HG03159 (cell line): ENCODE measurements around the gene TNFRSF9.

ENCODE experiments used
- ATAC-seq: cut with Tn5 transposase; IDR thresholded peaks from one replicate; pipeline ENCODE4 v1.9.1; 2021; ENCODE audit warnings: mild to moderate bottlenecking, moderate library complexity; ENCODE audit not compliant: unreplicated experiment

Gene TNFRSF9

DNA sequence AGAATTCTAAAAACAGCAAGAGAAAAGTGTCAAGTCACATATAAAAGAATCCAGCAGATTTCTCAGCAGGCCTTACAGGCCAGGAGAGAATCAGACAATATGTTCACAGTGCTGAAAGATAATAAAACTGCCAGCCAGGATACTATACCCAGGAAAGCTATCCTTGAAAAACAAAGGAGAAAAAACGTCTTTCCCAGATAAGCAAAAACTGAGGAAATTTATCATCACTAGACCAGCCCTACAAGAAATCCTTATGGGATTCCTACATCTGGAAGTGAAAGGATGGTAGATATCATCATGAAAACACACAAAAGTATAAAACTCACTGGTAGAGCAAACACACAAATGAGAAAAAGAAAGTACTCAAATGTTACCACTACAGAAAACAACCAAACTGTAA is 62.6 kb downstream of the TNFRSF9 start:
- no peak for ATAC-seq

DNA sequence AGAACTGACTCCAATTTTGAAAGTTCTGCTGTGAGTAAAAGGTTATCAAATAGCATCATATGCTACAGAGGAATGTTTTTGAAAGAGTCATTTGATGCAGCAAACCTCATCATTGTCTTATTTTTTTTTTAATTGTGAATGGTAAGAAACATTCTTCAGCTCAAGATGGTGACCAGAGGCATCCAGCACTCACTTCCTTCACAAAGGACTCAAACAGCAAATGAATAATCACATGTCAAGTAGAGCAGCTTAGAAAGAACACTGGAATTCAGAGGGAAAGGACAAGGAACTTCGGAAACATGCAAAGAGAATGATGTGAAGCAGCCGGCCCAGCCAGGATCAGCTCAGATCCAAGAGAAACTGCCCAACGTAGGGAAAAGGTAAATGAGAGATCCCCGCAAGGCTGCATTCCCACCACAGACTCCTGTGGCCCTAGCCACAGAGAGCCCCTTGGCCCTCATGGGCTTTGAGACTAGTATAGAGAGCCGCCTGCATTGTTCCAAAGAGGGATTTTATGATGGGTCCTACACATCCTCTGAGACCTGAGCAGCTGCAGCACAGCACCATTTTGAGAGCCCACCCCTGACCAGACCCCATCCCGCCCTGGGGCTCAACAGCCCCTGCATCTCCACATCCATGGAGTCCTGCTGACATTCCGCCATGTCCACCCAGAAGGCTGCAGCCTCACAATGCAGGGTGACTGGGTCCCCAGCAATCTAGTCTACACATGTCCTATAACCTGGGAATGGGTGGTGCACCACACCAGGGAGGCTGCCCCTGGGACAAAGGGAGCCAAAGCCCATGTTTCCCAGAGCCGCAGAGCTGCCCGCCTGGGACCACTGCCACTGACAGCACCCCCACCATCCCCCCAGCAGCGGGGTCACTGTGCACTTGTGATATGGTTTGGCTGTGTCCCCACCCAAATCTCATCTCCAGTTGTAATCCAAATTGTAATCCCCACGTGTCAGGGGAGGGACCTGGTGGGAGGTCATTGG is 66.5 kb downstream of the TNFRSF9 start:
- no peak for ATAC-seq

DNA sequence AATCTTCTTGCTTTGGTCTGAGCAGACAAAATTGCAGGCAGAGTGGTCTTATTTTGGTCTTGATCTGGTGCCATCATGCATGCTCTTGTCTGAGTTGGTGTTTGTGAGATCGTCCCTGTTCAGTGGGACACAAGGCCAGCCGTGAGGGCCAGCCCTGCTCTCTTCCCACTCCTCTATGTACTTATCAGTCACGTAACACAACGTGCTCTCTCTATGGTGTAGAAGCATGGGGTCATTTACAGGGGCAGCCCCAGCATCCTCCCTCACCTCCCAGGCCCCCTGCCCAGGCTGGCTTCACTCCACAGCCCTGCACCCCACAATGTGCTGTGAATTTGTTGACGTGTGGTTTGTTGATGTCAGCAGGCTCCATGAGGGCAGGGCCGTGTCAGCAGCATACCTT is 69.5 kb downstream of the TNFRSF9 start:
- ATAC-seq = no peak

DNA sequence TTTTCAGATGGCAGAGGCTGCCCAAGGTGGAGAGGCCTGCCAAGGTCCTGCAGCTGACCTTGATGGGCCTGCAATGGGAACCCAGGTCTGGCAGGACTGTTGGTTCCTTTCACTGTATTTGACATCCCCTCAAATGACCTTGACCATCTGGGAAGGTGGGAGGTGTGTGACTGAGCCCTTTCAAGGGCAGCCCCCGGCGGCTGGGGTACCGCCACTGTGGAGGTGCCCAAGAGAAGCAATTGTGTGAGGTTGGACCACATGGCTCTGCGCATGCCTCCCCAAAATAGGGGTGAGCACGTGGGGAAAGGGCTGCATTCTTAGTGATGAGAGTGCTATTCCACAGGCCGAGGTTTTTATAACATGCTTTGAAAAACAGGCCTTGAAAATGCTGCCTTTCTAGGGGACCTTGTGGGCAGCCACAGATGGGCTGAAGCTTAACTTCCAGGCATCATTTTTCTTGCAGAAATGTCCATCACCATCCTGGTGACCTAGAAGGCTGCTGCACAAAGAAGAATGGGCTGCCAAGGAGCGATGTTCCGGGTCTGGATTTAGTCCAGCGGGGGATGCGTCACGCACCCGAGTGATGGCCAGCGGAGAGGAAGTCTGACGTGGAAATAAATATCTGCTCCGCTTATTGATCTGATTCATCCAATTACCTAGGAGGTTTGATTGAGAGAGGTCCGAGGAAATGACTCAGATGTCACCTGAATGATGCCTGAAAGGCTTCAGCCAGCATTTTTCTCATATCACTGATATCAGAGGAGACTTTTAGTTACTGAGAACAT is 71.3 kb downstream of the TNFRSF9 start:
- no peak for ATAC-seq

DNA sequence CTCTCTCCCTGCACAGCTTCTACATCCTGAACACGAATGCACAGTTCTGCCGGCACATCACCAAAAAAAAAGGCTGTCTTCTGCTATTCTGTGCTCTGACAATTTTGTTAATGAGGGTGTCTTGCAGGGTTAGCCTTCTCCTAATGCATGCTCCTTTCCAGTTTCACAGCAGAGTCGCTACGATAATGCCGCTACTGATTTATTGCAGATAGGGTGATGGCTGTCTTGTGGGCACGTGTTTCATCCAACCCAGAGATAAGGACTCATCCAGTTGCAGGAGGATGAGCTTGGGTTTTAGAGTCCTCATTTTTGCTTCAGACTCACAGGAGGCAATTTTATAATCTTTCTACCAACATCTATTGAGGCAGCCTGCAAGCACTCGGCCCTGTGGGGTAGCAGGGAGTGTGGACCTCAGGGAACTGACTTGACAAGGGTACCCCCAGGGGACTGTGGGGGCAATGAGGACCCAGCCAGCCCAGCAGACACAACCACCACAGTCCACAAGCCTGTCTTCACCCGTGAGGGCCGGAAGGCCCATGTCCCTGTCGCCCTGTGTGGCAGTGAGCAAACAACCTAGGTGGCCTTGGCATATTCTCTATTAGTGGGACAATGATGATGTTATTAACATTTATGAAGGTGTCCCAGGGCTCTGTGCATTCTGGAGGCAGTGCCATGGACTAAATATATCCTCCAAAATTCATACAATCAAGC is 72.4 kb downstream of the TNFRSF9 start:
- no peak for ATAC-seq

DNA sequence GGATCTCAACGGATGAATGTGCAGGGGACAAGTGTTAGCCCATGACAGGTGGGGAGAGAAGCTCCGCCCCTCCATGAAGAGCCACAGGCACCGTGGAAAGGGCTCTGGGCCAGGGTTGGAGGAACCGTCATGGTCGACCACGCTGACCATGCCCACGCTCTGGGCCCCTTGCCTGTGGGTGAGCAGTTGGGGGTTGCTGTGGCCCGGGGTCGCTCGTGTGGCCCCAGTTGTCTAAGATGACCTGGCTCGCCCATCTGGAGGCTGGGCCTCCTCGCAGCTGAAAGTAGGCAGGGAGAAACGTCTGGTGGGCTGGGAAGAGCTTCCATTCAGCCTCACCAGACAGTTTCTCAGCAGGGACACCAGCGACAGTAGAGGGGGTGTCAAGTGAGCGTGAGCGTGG is 74.7 kb downstream of the TNFRSF9 start:
- ATAC-seq = no peak
